OCI-LY3 (cell line): Measurements from ENCODE around the gene CEBPE.

Experiments used
- H2AFZ ChIP-seq: fragments of 200-600, 300-600 bp; shearing (Covaris generic); 2 replicates; pipeline ENCODE4 v1.6.0; 2014; ENCODE audit warnings: antibody characterized with exemption, low read depth, low read length
- H3K27ac ChIP-seq: fragments of 200-600, 300-600 bp; sonication (generic); 2 replicates; pipeline ENCODE4 v1.5.1; 2014; ENCODE audit warnings: mild to moderate bottlenecking, low read length, moderate library complexity, mixed read lengths
- H3K27me3 ChIP-seq: fragments of 200-600, 300-600 bp; sonication (generic); 2 replicates; pipeline ENCODE4 v1.6.1; 2014; ENCODE audit warnings: low read depth, low read length, mixed read lengths
- H3K36me3 ChIP-seq: fragments of 200-600, 300-600 bp; sonication (generic); replicated peaks from 2 replicates; pipeline ENCODE3; 2014; ENCODE audit warnings: low read depth, low read length, mixed read lengths
- H3K4me1 ChIP-seq: fragments of 300-600, 200-600 bp; sonication (generic); 2 replicates; pipeline ENCODE4 v1.6.1; 2014; ENCODE audit warnings: low read length, mixed read lengths
- H3K4me2 ChIP-seq: fragments of 200-600, 300-600 bp; sonication (generic); 2 replicates; pipeline ENCODE4 v1.6.1; 2014; ENCODE audit warnings: low read length, mixed read lengths
- H3K4me3 ChIP-seq: fragments of 300-600, 200-600 bp; sonication (generic); 2 replicates; pipeline ENCODE4 v1.5.1; 2014; ENCODE audit warnings: antibody characterized with exemption, mild to moderate bottlenecking, low read length, moderate library complexity
- H3K79me2 ChIP-seq: fragments of 300-600, 200-600 bp; shearing (Covaris generic); 2 replicates; pipeline ENCODE4 v1.6.1; 2014; ENCODE audit warnings: mild to moderate bottlenecking, low read length, mixed read lengths
- H3K9ac ChIP-seq: fragments of 300-600, 200-600 bp; shearing (Covaris generic); 2 replicates; pipeline ENCODE4 v1.6.0; 2014; ENCODE audit warnings: mild to moderate bottlenecking, low read length, moderate library complexity
- H3K9me3 ChIP-seq: fragments of 200-600, 300-600 bp; shearing (Covaris generic); 2 replicates; pipeline ENCODE4 v1.6.1; 2014; ENCODE audit warnings: low read length, mixed read lengths; ENCODE audit not compliant: insufficient read depth
- H4K20me1 ChIP-seq: fragments of 200-600, 300-600 bp; sonication (generic); 2 replicates; pipeline ENCODE4 v1.6.1; 2016; ENCODE audit warnings: low read length, mixed read lengths; ENCODE audit not compliant: insufficient read depth
- CTCF ChIP-seq: fragments of 200-600, 300-600 bp; sonication (generic); IDR thresholded peaks from 2 replicates; pipeline ENCODE4 v1.5.1; 2014; ENCODE audit warnings: antibody characterized with exemption, low read length, low read depth
- EZH2phosphoT487 ChIP-seq: fragments of 200-600 bp; shearing (Covaris generic); IDR thresholded peaks from 2 replicates; pipeline ENCODE4 v1.6.1; 2018; ENCODE audit warnings: antibody characterized with exemption, mixed run types, low read depth

Gene CEBPE

GRCh38 chr14:23069413-23069806 is 49.6 kb downstream of the CEBPE start:
- Histone ChIP-seq H3K4me2 (peak overlapping the region; percentile 4), H3K4me3 (no peak overlapping the region), H3K27ac (peak overlapping the region; percentile 20; the same call in 1 of the 2 replicates), H3K36me3 (peaks cover 46% of the 10 kb centered on the region), H2AFZ (no peak overlapping the region), H3K9me3 (no peaks in the 10 kb centered on the region), H3K4me1 (peaks cover 24% of the 10 kb centered on the region), H3K27me3 (no peaks in the 10 kb centered on the region), H3K9ac (no peak overlapping the region), H3K79me2 (peaks cover 61% of the 10 kb centered on the region), H4K20me1 (peaks cover 12% of the 10 kb centered on the region)
- TF ChIP-seq EZH2phosphoT487 (no peak), CTCF (no peak)

DNA sequence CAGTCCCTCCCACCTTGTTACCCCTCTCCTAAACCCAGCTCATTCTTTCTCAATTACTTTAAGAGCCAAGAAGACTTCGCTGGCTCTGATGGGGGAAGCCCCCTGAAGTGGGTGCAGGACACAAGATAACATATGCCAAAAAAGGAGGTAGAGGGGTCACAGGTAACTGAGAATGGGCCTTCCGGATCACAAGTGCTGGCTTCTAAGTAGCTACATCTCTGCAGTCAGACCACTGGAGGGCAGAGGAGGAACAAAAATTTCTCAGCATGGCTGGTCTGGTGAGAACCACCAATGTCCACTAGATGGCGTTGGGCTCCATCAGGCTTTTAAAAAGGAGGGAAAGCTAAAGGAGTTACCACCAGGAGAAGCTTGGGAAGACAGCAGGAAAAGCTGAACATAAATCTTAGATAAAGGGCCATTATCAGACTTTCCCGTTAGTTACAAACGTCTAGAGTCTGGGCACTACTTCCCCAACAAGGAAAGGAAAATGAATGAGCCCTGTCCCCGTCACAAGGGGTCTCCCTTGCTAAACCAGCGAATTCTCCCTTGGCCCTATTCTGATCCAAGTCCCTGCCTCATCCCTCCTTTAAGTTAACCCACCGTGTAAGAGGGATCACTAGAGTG is 50.2 kb downstream of the CEBPE start:
- no peaks in the 10 kb centered on the region for H3K9me3 ChIP-seq
- peaks cover 12% of the 10 kb centered on the region for H4K20me1 ChIP-seq
- H3K27me3 ChIP-seq: no peaks in the 10 kb centered on the region
- H3K4me1 ChIP-seq: peaks cover 24% of the 10 kb centered on the region
- no peak overlapping the region for H3K9ac ChIP-seq
- peak overlapping the region; percentile 23 for H3K4me2 ChIP-seq
- no peak for TF ChIP-seq EZH2phosphoT487
- peak; percentile 99 for TF ChIP-seq CTCF
- H2AFZ ChIP-seq: no peak overlapping the region
- H3K4me3 ChIP-seq: no peak overlapping the region
- H3K27ac ChIP-seq: peak overlapping the region; percentile 20; the same call in 1 of the 2 replicates
- H3K36me3 ChIP-seq: peaks cover 51% of the 10 kb centered on the region
- H3K79me2 ChIP-seq: peaks cover 61% of the 10 kb centered on the region

DNA sequence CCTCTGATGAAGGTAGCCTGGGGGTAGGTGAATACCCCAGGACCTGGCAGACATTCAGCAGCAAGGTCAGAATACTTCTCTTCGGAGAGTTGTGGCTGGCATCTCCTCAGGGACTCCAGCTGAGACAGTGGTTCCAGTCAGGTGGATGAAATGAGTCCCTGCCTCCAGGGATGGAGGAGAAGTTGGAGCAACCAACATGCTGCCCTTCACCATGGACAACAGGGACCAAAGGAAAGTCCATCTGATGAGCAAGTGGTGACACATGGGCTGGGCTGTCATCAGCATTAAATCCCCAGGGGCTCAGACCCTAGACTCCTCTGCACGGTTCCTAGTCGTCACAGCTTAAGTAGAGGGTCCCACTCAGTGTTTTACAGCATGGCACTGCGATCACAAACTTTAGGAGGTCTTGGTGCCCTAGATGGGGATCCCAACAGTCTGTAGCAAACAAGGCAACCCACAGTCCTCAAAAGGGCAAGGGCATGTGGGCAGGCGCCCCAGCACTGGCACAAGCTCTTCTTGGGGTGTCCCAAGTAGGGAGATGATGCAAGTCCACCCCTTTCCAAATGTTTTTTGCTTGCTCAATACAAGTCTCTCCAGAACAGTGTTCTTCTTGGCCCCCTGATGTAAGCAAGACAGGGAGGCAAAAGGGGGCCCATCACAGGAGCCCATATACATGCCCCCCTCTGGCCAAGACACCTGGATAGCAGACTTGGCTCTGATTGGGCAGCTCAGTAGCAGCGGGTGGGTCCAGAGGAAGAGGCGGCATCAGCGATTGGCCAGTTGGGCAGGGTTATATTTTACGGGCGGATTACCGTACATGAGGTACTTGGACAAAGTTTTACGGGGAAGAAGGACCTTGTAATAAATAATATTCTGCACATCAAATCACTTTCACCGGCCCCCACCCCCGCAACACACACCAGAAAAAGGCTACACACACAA is 50.9 kb downstream of the CEBPE start:
- H3K9ac ChIP-seq: no peak overlapping the region
- no peak overlapping the region for H2AFZ ChIP-seq
- H3K4me1 ChIP-seq: peaks cover 24% of the 10 kb centered on the region
- no peak overlapping the region for H3K4me3 ChIP-seq
- H3K27ac ChIP-seq: no peak overlapping the region
- peaks cover 57% of the 10 kb centered on the region for H3K36me3 ChIP-seq
- H3K27me3 ChIP-seq: no peaks in the 10 kb centered on the region
- TF ChIP-seq EZH2phosphoT487 (no peak), CTCF (no peak)
- H3K9me3 ChIP-seq: no peaks in the 10 kb centered on the region
- H4K20me1 ChIP-seq: peaks cover 12% of the 10 kb centered on the region
- peak overlapping the region; percentile 23; the same call in 1 of the 2 replicates for H3K4me2 ChIP-seq
- peaks cover 61% of the 10 kb centered on the region for H3K79me2 ChIP-seq
